HG03558 (cell line): ENCODE data around the gene EFHC1.
"Not testable (repeated sequence)": the region's sequence is repeated elsewhere in the genome, so short reads cannot be mapped to it uniquely, and the experiment has no call there.

Source experiments
- ATAC-seq: cut with Tn5 transposase; IDR thresholded peaks from one replicate; pipeline ENCODE4 v1.9.1; 2021; ENCODE audit warnings: moderate number of reproducible peaks; ENCODE audit not compliant: unreplicated experiment; ENCODE audit errors: extremely low read depth

EFHC1 gene

DNA sequence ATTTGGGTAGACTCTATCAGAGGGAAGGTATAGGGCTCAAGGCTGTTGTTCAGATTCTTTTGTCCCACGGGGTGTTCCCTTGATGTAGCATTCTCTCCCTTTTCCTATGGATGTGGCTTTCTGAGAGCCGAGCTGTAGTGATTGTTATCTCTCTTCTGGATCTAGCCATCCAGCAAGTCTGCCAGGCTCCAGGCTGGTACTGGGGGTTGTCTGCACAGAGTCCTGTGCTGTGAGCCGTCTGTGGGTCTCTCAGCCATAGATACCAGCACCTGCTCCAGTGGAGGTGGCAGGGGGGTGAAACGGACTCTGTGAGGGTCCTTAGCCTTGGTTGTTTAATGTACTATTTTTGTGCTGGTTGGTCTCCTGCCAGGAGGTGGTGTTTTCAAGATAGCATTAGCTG is 13.2 kb downstream of the EFHC1 start:
- not testable (repeated sequence) for ATAC-seq

DNA sequence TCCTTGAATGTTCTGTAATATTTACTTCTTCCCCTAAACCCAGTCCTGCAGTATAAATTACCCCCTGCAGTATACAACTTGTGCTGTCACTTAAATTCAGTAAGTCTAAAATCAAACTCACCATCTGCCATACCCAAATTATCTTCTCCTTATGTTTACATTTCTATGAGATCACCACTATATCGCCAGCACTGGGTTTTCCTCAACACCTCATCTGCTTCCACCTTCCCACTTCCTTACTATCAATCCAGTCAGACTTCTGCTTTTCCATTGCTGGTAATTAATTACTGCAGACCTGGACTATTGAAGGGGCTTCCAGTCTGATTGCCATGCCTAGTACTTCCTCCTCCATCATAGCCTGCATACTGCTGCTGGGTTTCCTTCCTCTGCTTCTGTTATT is 15.2 kb downstream of the EFHC1 start:
- ATAC-seq, result no peak

DNA sequence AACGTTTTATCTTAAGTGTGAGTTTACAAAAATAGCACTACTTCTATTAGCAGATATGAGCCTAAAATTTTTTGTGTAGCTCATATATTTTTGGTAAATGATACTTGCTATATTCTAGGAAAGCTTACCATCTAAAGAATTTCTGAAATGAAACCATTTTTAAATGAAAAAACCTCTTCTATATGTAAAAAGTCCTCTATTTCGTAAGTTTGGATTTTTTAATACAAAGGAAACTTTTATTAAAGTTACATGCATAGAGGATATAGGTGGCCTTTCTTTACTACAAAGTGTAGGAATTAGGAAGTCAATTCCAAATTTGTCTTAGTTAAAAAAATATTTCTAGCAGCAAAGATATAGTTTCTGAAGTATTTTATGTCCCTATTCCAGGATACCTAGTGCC is 18.8 kb downstream of the EFHC1 start:
- no peak for ATAC-seq

DNA sequence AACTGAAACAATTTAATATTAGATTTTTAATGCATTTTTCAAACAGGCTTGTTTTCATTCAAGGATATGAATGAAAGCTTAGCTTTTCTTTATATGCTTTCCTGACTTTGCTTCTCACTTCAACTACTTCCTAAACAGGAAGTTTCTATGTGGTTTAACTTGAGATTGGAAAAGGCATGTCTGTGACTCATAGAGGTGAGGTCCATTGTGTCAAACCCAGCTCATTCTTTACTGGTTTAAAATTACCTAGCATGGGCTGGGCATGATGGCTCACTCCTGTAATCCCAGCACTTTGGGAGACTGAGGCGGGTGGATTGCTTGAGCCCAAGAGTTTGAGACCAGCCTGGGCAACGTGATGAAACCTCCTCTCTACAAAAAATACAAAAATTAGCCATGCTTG is 34.4 kb downstream of the EFHC1 start:
- ATAC-seq, result no peak

DNA sequence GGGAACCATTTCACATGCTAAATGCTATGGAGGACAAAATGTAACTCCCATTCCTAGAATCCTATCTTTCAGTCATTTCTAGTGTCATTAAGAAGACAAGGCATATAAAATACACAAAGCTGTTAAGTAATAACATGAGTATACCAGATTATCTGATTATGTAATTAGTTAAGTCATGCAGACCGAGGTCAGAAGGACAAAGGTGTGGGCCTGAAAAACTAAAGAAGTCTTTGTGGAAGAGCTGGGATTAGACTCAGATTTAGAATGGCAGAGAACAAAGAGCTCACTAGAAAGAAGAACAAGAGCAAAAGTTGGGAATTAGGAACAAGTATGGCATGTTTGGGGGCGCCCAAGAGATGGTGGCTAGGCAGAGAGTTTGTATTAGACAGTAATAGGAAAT is 37.0 kb downstream of the EFHC1 start:
- no peak for ATAC-seq

DNA sequence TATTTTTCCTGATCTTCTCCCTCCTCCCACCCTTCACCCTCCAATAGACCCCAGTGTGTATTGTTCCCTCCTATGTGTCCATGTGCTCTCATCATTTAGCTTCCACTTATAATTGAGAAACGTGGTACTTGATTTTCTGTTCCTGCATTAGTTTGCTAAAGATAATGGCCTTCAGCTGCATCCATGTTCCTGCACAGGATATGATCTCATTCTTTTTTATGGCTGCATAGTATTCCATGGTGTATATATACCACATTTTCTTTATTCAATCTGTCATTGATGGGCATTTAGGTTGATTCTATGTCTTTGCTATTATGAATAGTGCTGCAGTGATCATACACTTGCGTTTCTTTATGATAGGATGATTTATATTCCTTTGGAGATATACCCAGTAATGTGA is 41.1 kb downstream of the EFHC1 start:
- ATAC-seq, result not testable (repeated sequence)

DNA sequence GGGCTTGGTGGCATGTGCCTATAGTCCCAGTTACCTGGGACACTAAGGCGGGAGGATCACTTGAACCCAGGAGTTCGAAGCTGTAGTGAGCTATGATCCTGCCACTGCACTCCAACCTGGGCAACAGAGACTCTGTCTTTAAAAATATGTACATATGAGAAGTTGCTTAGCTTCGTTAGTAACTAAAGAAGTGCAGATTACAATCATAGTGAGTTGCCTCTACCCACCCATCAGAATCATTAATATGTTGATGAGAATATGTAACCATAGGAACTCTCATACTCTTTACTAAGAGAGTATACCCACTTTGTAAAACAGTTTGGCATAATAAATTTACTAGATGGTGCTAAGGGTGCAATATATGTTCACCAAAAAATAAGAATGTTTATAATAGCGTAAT is 54.0 kb downstream of the EFHC1 start:
- ATAC-seq, result no peak

DNA sequence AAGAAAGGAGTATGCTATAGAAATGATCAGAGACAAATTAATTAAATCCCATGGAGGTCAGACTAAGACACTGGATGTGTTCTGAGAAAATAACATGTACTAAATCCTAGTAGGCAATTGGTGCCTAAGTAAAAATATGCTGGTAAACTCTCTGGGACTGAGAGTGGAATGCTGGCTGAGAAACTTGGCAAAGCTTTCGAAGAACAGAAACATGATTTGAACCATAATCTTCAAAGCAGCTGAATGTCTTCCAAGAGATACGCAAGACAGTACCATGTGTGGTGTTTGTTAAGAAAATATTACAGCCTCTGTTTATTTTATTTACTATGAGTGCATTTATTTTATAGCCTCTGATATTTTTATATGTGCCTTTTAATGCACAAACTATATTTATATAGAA is 55.2 kb downstream of the EFHC1 start:
- ATAC-seq, result no peak

DNA sequence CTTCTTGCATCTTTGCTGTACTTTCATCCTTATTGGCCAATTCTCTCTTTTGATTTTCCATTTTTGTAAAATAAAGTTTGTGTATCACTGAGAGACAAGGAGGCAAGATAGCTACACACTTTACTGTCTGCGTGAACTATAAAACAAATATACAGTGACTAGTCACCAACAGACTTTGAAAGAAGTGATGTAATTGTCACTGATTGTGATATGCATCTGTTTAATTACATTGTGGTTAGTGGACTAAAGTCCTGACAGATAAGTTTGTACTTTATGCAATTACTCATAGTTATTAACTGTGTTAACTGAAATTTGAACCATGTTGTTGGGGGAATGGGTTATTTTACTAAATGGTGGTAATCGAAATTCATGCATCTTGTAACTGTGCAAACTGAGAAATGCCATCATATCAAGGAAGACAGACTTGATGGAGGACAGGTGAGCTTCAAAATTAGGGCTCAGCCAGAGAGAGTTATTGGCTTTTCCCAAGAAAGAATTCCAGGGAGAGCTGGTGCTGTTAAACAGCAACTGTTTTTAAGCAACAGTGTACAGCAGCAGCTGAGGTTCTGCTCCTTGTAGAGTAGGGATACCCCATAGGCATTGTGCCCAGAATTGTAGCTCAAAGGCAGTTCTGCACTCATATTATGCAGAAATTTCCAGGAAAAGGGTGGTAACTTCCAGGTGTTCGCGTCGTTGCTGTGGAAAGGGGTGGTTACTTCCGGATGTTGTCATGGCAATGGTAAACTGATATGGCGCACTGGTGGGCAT is 62.9 kb downstream of the EFHC1 start:
- ATAC-seq, result no peak

DNA sequence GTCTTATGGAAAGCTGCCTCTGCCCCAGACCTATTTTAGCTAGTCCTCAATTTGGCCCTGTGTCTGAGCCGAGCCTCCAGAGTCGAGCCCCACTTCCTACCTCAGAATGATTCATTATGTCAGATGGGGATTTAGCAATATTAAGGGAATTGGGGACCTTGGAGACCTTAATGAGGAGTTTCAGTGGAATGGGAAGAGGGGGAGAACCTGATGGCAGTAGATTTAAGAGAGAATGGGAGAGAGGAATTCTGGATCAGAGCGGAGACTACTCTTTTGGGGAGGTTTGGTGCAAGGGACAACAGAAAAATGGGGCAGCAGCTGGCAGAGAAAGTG is 63.5 kb downstream of the EFHC1 start:
- ATAC-seq, result no peak

DNA sequence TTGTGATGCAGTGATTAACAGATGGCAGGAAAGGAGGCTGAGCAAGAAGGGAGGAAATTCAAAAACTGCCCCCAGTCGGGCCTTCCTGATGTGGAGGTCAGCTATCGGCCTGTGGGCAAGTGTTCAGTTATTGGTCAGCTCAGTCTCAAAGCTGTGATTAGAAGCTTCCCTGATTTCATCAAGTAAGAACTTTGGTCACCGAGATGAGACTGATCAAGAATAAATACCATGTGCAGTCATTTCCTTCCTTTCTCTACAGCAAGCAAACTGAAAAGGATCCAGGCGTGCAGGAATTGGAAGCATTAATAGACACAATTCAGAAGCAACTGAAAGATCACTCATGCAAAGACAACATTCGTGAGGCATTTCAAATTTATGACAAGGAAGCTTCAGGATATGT is 69.7 kb downstream of the EFHC1 start:
- no peak for ATAC-seq

DNA sequence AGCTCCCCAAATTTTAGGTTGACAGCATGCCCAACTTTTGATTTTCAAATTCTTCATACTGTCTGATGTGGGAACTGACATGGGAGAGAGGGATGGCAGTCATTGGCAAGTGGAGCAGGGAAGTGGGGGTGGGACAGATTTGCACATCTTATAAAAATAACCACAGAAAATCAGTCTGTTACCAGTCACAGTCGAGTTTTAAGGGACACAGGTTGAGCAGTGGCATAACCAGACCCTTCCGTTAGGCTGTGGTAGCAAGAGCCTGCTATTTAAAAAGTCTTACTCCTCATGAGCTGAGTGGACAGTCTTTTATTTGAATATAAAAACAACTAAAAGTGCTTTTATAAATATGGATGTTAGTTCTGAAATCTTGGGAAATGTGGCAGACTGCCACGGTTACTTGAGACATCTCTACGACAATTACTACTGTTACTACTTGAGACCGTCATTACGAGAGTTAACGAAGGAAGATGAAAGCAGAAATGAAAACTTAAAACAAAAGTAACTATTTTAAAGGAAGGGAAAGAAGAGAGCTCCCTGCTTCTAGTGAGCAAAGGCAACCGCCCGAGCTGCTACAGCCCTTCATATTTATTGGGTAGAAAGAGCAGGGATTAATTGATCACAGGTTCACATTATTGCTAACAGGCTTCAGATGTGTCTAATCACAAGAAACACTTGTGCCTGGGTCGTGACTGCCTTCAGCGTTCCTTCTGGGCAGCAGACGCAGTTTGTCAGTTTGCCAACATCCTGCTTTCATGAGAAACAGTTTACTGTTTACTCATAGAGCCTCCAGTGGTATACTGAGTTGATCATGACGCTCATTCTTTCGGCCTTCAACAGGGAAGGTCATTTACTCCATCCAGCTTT is 71.3 kb downstream of the EFHC1 start:
- ATAC-seq, result peak; percentile 59

DNA sequence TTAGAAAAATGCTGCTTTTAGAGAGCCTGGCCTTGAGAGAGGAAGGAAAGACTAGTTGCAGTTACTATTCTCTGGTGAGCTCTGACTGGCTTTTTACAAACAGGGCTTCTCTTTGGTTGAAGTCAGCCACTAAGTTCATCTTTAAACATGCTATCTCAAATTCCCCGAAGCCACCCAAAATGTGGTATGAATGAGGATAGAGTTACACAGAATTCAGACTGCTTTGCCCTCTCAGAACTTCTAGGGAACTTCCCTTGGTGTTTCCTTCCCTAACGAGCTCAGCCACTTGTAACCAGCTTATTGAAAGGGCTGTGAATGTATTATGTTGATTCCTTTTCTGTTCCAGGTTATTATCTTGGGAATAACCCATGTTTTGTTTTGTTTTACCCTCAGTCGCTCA is 73.5 kb downstream of the EFHC1 start:
- no peak for ATAC-seq

DNA sequence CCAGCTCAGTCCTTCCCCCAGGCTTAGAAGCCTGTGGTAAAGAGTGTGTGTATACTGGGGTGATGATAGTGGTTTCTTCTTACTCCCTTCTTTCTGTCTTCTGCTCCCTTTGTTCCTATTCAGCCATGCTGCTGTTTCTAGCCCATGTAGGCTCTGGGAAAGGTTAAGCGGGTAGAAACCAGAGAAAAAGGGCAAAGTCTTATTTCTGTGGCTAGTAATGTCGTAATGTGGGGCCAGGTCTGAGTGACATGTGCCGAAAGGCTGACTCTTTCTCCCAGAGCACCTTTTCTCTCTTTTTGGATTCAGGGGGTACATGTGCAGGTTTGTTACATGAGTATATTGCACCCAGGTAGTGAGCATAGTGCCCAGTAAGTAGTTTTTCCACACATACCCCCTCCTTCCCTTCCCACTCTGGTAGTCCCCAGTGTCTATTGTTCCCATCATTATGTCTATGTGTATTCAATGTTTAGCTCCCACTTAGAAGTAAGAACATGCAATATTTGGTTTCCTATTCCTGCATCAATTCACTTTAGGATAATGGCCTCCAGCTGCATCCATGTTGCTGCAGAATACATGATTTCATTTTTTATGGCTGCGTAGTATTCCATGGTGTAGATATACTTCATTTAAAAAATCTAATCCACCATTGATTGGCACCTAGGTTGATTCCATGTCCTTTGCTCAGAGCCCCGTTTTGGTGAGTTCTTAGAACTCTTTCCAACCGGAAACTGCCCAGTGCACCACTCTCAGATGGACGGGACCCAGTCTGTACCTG is 74.3 kb downstream of the EFHC1 start:
- no peak for ATAC-seq

DNA sequence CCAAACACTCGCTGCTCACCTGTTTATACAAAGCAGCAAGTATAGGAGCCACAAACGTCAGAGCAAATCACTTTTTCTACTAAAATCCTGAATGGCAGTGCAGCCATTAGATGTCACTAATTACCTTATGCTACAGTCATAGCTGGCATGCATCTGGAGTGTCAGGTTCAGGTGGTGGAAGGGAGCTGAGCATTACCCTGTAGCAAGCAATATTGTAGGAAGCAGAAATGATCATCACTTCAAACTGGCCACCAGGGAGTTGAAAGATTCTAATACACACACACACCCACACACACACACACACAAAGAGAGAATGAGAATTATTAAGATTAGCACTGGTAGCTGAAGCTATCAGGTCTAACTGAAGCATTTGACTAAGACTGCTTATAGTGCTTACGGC is 75.8 kb downstream of the EFHC1 start:
- no peak for ATAC-seq

DNA sequence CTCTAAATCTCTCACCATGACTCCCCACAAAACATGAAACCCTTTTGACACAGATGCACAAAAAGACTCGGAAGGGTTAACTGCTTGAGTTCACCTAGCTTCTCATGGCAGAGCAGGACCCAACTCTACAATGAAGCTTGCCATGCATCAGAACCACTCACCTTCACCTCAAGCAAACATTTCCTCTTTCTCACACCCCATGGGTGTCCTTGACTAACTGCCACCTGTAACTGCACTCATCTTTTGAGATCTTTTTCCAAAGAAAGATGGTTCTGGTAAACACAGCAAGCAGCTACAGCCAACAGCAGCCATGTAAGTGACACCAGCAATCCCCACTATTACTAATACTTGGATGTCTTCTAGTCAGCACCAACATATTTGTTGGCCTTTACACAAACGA is 76.5 kb downstream of the EFHC1 start:
- no peak for ATAC-seq

DNA sequence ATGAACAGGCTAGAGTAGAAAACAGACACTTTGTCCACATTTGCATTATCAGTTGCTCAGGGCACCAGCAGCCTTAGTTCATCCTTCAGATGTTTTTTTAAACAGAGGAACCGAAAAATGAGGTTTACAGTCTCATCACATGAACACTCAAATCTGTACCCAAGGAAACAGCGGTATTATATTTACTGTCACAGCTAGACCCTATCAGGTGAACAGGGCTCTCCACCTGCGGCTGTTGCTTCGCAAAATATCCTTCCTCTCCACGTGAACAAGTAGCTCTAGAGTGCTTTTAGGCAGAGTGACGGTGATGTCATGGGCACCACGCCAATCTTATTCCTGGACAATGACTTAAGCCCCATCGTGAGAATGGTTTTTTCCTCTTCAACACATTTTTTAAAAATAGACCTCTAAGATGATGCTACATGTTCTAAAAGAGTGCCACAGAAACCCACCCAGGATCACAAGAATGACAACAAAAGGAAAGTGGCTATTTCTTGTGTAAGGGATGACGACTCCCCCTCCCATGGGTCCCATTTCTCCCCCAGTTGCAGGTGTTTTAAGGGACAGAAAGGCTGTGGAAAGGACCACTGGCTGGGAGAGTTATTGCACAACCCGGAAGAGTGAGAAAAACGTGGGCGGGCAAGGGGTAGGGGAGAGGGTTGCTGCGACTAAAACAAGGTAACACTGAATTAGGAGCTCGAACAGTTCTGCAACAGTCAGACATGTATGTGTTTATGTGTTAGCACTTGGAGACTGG is 77.7 kb downstream of the EFHC1 start:
- ATAC-seq, result peak; percentile 86

DNA sequence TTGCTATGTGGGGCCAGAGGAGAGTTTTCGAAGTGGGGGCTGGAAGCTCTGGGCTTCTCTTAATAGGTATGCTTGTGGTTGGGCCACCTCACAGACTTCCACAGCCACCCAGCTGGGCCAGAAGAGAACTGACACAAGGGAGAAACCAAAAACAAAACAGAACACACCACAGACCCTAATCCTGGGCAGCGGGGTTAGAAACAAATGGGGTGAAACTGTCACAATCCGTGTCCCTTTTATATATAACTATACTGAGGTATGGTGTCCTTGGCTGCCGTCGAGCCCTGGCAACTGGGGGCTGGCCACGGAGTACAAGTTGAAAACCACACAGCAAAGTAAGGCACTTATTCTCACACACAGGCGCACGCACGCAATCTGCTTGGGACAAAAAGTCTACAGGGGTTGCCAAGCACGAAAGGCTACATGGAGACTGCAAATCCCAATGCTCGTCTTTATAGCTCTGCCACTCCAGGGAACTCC is 78.4 kb downstream of the EFHC1 start:
- peak; percentile 29 for ATAC-seq

DNA sequence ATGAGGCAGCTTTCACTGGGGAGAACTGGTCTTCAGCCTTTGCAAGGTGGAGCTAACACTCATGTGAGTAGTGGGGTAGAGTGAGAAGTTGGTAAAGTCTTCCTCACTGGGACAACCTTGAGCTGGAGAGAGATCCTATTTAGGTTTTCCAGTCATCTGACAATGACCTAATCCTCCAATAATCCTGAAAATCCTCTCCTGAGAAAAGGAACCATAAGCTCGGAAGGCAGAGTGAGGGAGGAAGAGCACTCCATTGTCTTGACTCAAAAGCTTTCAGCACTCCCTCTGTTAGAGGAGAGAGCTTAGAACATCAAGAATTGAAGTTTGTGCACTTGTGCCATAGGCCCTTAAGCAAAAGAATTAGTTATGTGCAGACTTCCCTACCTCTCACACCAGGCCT is 78.9 kb downstream of the EFHC1 start:
- no peak for ATAC-seq

DNA sequence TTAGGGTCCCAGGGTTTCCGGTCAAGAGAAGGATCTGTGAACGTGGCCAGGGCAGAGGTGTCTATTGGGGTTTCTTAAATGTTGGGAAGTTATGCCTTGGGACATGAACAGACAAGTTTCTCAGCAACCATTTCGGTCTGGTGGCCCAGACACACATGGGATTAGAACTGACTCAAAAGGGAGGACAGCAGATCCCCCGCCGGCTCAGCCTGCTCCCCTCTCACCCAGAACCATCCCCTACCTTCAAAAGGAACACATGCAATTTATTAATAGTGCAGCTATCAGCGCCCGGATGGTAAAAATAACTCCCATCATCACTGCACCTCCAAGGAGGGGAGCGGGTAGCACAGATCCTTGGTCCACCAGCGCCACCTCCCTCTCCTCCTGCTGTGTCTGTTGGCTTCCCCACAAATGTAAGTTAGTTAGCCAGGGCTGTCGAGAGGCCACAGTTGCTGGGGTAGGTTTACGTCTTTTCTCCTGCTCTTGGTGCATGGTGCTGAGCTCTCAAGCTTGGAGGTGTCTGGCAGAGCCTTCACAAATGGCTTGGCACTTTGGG is 79.6 kb downstream of the EFHC1 start:
- ATAC-seq, result no peak
